Fibroblast of skin of back (primary cell): ENCODE data around the gene ZRANB1.
"Not testable (repeated sequence)": the region's sequence is repeated elsewhere in the genome, so short reads cannot be mapped to it uniquely, and the experiment has no call there.

Source experiments
- DNase-seq: peaks from one replicate; pipeline ENCODE4 v3.0.0-alpha.2; 2013

ZRANB1 gene

DNA sequence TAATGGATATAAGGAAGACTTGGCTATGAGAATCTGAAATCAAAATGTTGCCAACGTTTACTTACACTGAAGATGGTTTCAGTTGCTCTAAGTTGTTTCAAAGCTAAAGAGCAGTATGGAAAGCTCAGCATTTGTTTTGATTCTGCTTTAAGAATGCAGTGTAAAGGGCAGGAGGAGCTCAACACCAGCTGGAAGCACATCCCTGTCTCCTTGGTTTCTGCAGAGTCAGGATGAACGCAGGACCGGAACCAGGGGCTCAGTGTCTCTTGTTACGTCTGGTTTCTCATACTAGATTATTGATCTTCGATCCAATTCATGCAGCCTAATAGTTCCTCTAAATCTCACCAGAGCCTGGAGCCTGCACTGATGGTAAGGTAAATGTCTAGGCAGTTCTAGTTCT lies 24.1 kb downstream of the ZRANB1 start:
- DNase-seq, result no peak

DNA sequence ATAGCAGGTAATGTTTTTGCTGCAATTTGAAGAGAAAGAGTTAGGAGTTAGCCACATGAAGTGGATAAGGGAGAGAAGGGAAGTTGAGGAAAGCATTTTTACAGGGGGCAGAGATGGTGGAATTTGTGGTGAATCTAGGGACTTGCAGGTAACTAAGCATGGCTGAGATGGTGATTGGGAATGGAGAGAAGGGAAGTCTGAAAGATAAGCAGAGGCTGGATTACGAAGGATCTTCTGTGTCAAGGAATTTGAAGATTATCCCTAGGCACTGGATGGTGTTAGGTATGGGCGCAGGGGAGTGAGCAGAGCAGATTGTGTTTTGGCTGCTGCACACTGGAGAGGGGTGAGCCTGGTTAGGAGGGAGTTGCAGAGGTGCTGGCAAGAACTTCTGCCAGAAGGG lies 25.3 kb downstream of the ZRANB1 start:
- DNase-seq, result no peak

DNA sequence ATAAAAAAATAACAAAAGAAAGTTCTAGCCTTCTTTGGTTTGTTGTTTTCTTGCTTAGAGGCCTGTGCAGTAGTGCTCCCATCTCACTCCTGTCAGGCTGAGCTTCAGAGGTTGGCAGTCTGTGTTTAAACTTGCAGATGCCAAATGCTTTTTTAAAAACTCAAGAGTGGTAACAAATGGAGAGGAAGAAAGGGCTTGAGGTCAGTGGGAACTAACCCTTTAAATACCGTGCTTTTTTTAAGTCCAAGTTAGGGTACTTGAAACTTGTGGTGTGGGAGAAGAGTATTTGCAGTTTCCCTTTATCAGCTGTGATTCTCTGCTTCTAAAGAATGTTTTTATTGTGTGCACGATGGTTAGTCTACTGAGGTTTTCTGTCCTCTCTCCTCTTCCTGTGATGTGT lies 29.4 kb downstream of the ZRANB1 start:
- no peak for DNase-seq

DNA sequence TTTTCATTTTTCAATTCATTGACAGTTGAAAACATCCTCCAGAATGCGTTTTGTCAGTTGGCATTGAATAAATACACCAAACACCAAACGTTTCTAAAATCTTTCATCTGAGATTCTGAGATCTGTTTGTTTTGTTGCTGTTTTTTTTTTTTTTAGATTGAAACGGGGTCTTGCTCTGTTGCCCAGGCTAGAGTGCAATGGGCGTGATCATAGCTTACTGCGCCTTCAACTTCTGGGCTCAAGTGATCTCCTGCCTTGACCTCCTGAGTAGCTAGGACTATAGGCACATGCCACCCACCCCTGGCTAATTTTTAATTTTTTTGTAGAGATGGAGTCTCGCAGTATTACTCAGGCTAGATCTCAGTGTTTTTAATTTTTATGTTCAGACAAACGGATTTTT lies 30.7 kb downstream of the ZRANB1 start:
- DNase-seq, result no peak

DNA sequence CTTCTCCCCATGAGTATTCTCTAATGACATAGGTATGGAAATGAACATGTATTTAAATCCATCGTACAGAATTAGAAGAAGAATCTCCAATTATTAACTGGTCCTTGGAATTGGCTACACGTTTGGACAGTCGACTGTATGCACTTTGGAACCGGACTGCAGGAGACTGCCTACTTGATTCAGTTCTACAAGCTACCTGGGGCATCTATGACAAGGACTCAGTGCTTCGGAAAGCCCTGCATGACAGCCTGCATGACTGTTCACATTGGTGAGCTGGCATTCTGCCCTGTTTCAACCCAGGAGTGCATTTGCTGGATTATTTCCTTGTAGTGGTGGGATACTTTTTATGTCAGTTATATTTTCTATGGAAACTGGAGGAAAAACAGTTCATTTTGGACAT lies 32.2 kb downstream of the ZRANB1 start:
- no peak for DNase-seq

DNA sequence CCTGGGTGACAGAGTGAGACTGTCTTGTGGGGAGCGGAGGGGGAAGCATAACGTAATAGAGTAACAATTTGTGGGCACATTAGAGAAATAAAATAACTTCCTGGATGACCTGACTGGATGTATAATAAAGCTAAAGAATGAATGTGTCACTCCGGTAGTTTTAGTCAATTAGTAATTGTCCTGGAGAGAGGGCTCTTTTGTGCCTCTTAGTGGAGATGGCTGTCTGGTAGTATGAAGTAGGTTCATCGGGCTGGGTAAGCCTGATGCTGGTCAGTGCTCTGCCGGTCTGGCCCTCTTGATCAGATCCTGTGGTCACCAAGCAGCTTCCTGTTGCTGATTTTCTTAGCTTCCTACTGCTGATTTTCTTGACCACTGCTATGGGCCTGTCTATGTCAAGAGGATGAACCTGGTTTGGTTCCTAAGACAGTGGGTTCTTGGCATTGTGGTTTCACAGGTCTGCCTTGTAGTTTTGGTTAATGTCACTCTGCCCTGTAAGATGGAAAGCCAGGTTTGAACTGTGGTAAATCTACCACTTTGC lies 34.1 kb downstream of the ZRANB1 start:
- DNase-seq, result no peak

DNA sequence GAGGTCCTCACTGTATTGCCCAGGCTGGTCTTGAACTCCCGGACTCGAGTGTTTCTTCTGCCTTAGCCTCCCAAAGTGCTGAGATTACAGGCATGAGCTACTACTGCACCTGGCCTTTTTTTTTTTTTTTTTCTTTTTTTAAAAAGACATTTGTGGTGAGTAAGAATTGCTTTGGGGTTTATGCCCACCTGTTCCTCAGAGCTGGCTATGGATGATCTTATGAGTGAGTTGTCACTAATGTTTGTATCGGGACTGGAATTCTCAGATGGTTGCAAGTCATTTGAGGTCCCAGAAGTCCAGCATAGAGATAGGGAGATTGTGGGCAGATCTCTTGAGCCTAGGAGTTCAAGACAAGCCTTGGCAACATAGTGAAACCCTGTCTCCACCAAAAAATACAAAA lies 35.2 kb downstream of the ZRANB1 start:
- DNase-seq, result no peak

DNA sequence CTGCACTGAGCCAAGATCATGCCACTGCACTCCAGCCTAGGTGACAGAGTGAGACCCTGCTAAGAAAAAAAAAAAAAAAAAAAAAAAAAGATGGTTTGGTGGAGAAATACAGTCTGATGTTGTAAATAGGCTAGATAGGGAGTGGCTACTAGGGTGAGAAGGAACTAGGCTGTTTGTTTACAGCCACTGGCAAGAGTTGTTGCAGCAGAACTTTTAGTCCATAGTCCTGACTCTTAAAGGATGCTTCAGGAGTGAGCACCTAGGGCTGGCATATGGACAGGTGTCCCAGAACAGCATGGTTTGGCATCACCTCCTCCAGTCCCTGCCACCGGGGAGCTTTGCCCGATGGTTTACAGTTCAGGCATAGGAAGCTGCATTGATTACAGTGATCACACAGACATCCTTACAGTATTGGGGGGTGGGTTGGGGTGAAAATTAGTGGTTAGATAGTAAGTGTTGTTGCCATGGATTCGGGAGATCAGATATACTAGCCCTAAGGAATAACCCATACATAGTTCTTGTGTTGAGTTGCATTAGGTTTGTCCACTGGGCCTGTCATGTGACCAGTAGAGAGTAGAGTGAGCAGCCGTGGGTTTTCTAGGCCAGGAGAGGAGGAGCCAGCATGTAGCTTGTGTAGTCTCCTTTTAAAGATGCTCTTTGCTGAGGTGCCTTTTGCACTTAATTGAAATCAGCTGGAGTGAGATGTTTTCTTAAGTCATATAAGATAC lies 35.9 kb downstream of the ZRANB1 start:
- DNase-seq, result no peak

DNA sequence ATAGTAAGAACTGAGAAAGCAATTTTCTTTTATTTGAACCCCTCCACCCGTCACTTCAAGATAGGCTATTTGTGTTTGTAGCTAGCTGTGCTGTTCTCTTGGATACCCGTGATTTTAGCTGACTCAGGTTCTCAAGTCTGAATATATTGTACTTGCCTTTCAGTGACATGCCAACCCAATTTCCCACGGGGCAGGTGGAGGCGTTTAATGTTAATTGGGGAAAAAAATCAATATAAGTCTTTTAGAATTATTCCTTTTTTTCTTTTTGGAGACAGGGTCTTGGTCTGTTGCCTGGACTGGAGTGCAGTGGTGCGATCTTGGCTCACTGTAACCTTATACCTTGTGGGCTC lies 36.4 kb downstream of the ZRANB1 start:
- no peak for DNase-seq

DNA sequence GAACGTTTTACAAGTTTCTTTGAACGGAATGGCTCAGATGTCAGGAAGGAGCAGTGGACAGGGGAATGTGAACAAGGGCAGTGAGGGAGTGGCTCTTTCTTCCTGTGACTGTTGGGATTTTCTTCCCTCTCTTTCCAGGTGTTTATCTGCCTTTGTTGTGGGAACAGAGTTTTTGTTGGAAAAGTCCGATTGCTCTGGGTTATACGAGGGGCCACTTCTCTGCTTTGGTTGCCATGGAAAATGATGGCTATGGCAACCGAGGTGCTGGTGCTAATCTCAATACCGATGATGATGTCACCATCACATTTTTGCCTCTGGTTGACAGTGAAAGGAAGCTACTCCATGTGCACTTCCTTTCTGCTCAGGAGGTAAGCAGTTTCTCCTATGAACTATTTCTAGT lies 41.4 kb downstream of the ZRANB1 start:
- no peak for DNase-seq

DNA sequence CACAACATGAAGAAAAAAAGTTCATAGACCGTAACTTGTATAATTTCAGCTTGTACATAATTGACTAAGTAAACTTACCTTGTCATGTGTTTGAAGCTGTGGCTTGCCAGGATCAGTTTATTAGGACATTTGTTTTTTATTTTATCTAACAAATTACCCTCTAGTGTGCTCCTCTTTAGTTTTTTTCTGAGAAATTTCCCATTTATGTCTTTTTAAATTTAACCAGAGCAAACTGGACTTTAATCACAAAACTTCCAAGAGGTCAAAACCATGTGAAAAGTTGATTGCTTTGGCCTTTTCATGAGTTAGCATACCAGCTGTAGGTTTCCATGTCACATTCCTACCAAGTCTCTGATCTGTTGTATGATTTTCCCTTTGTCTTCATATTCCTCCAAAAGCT lies 42.5 kb downstream of the ZRANB1 start:
- DNase-seq, result no peak

DNA sequence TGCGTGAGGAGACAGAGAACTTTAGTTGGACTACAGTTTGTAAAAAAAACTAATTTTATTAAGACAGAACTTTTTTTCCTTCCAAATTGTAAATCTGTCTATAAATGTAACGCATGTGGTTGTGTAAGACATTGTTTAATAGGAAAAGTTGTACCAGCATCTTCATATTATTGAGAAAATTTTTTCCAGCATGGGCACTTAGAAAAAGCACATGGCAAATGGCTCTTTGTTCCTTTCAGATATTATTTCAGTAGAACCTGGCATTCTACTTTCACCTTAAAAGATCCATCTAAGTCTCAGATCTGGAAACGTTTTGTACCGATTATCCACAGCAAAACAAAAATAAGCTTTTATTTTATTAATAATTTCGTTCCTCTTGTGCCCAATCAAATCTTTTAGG lies 43.2 kb downstream of the ZRANB1 start:
- DNase-seq, result no peak

DNA sequence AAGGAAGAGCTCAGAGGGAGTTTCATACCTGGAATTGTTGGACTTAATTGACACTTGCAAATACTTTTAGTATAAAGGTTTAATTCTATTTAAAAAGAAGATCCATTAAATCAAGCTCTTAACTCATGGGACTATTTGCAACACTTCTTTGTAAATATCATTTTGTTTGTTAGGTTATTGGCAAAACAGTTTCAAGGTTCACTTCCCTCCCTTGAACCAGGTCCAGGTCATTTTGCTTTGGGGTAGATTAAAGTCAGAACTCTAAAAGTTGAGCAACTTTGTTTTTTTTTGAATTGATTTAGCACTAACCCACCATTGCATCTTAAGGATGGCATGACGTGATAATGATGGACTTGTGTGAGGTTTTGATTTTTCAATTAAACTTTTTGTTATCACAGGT lies 45.9 kb downstream of the ZRANB1 start:
- no peak for DNase-seq

DNA sequence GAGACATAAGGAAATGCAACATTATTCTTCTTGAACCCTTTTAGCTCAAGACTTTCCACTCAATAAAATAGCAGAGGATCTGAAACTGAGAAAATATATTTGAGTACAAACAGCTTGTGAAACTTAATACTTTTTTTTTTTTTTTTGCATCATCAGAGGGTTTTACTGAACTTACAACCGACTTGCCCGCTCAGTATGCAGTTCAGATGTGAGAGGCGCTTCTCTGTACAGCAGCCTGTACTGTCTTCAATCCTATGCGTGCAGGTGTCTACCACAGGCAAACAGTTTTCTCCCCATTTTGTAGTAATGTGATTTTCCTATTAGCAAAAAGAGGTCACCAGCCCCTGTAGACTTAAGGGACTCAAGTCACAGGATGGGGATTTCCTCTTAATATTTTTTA lies 46.8 kb downstream of the ZRANB1 start:
- not testable (repeated sequence) for DNase-seq

DNA sequence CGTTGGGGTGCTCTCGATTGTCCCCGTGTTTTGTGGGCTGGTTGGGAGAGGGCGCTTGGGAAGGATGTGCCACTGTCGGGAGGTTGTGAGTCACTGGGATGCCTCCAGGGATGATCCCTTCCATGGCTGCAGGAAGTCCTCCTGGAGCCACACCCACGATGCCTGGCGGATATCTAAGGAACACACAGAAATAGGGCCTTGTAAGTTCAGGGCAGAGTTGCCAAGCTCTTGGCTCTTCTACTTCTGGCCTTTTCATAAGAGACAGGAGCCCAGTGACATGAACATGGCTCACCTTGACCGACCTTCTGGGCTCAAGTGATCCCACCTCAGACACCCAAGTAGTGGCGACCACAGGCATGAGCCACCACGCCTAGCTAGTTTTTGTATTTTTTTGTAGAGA lies 47.6 kb downstream of the ZRANB1 start:
- peak; percentile 56 for DNase-seq

DNA sequence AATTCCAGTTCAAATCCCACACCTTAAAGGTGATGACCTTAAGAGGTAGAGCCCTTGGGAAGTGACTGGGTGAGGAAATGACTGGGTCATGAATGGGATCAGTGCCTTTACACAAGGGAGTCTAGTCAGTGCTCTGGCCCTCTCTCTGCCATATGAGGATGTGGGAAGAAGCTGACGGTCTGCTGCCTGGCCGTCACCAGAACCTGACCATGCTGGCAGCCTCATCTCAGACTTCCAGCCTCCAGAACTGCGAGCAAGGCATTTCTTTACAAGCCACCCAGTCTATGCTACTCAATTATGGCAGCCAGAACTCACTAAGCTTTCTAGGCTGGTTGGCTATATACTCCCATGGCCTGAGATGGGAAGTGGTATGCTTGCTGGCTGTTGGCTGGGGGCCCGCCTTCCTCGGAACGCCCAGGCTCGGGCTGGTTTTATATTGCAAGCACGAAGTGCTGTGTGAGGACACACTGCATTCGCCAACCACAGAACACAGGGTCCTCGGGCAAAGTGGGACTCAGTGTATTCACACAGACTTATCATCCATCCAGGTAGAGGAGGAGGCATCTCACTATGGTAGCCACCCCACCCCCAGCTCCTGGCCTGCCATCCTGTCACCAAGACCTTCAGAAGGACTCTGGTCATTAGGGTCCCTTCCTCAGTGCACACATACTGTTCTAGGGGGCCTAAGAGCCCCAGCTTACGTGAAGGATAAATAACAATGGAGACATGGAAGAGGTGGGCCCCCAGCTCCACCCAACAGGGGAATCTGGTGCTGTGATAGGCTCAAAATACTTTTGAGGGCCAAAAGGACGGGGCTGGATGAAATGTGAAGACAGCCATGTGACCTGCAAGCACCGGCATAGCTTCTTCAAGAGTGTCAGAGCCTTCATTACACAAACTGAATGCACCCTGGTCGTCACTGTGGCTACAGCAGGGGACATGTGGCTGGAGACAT lies 49.0 kb downstream of the ZRANB1 start:
- DNase-seq, result no peak

DNA sequence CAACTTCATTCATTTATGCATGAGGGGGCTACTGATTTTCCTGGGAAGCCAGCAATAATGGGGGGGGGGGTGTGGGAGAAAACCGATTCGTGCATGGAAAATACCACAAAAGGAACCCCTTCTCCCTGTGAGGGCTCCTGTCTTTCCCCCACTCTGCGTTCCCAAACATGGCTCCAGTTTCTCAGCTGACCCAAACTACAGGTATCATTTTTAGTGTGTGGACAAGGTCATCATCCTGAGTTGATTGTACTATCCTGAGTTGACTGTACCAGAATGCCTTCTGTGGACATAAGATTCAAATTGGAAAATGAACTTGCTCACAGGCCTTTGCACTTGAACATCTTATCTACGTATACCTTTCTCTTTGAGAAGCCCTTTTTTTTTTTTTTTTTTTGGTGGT lies 49.9 kb downstream of the ZRANB1 start:
- DNase-seq, result no peak

DNA sequence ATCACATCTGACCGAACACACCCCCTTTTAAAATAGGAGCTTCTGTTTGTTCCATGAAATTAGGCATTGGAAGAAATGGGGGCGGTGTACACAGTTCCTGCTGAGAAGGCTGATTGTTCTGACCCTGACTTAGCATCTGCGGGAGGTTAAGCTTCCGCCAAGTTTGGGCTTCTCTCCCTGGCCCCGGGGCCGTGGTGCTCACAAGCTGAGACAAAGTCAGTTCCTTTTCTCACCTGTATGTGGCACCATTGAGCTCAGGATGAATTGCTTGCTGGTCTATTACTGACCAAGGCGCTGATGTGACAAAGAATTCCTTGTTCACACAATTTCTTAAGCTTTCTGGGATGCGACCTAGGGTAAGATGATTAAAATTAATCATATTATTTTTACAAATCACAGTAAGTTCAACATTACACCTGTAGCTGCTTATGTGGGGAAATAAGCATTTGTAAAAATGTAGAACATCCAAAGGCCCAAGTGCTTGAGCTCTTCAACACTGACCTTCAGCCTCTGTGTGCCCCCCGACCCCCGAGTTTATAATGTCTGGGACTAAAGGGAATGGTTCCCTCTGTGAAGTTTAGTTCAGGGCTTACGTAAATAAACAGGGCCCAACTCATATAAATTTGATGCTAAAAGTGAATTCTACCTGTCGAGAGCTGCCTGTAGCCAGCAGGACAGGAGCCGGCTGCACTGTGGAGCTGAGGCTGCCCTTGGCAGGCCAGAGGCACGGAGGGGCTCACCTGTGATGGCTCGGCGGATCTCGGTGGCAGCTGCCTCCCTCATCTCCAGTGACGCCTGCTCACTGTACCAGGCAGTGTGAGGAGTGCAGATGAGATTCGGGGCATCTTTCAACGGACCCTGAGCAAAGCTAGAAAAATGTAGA lies 50.8 kb downstream of the ZRANB1 start:
- peak; percentile 65 for DNase-seq

DNA sequence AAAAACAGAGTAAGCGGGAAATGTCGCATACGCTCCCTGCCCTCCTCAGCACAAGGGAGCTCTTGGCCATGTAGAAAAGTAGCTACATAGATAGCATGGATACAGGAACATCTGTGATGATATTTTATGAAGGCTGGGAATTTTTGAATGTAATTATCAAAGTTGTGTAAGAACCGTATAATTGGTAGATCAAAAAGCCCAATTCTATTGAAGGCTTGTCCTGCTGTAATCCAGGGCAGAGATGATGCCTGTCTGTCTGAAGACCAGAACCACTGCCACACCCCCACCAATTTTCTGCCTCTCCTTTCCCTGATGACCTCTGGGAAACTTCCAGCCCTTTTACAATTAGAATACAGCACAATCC lies 51.4 kb downstream of the ZRANB1 start:
- no peak for DNase-seq

DNA sequence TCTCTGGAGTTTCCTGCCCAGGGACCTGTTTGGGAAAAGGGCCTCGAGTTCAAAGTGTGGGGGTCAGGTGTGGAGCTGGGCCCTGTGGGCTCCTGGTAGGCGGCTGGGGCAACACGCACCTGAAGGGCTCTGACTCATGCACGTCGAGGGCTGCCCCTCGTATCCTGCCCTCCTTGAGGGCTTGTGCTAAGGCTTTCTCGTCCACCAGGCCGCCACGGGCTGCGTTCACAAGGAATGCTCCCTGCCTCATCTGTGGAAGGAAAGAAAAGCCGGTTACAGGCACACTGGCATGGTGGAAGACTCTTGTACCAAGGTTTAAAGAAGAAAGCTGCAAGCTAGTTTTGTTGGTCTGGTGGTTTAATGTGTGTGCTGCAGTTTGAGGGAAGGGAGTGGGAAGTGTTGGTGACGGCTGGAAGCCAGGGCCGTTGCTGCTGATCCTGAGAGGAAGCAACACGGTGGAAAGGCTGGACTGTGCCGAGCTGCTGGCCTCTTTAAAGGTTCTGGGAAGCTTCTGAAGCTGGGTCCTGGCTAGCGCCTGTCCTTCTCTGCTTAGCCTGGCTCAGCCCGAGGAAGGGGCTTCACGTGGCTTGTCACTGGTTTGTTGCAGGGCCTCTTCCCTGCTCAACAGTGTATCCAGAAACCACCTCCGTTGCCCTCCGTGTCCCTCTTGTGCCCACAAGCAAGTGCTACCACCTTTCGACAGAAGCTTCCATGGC lies 52.0 kb downstream of the ZRANB1 start:
- DNase-seq, result no peak

DNA sequence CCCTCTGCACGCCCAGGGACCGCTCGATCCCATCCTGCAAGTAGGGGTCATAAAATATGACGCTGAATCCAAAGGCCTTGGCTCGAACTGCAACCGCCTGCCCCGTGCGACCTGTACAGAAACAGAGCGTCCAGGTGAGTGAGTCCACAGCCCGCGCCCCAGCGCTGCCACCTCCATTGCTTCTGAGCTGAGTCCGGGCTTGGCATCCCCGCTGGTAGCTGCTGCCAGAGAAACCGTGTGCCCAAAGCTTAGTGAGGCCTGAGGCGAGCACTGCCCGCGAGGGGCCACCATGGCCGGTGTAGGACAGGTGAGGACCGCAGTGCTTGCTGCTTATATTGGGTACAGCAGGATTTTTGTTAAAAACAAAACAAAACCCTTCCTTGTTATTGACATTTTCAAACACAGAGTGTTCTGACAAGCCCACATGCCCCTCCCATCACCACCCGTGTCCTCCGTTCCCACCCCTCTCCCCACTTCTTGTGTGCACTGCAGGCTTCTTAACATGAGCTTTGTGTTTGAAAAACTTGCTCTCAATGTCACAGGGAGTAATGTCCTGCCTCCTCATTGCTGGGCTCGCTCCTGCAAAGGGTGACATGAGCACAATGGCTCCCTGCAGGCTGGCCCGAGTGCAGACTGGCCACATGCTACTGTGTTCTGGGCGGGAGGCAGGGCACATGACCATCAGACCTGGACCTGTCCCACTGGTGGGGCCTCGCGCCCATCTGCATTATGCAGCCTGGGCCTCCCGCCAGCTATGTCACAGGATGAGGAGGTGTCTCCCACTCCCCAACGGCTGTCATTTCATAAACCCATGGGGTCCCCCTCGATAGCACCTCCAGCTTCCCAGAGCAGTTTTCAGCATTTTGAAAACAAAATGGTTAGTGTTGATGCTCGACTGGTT lies 52.9 kb downstream of the ZRANB1 start:
- DNase-seq, result no peak
